Measurements from ENCODE around the gene ACTL7B.

ACTL7B gene

GRCh38 chr9:108845947-108846346, 9.8 kb downstream of the ACTL7B start:
- Histone ChIP-seq H3K9ac (ENCODE audit: low read length) (no peak overlapping the region), H3K9me3 (ENCODE audit: insufficient read depth, low read length) (no peaks in the 10 kb centered on the region)

GRCh38 chr9:108845507-108845906, 10.3 kb downstream of the ACTL7B start:
- Histone ChIP-seq H3K27ac (ENCODE audit: low read depth, low read length) (no peak overlapping the region), H3K36me3 (ENCODE audit: low read length) (no peaks in the 10 kb centered on the region), H3K9ac (ENCODE audit: low read length) (no peak overlapping the region), H3K4me3 (ENCODE audit: insufficient read depth, low read length, poor library complexity, severe bottlenecking) (no peak overlapping the region), H3K4me2 (ENCODE audit: low read depth, low read length, poor library complexity, severe bottlenecking) (no peak overlapping the region), H3K79me2 (ENCODE audit: insufficient read depth, low read length) (no peaks in the 10 kb centered on the region), H3K27me3 (ENCODE audit: low read length) (no peaks in the 10 kb centered on the region), H4K20me1 (ENCODE audit: low read depth, low read length) (no peaks in the 10 kb centered on the region), H2AFZ (ENCODE audit: low read depth, low read length, severe bottlenecking) (no peak overlapping the region), H3F3A (ENCODE audit: insufficient read depth) (no peaks in the 10 kb centered on the region), H3K9me2 (replicated peaks; ENCODE audit: insufficient read depth, low read length) (no peaks in the 10 kb centered on the region), H3K9me3 (ENCODE audit: insufficient read depth, low read length) (no peaks in the 10 kb centered on the region)
- no peak for TF ChIP-seq CTCF (IDR thresholded peaks at IDR 0.05; ENCODE audit: insufficient read depth, low read length, poor library complexity, severe bottlenecking)
- TF ChIP-seq EZH2phosphoT487 (conservative IDR thresholded peaks at IDR 0.05; ENCODE audit: low read length) = no peak

More at GRCh38 chr9:108845947-108846346, 9.8 kb downstream of the ACTL7B start:
- Histone ChIP-seq H3K36me3 (ENCODE audit: low read length) (no peaks in the 10 kb centered on the region), H3K9me2 (replicated peaks; ENCODE audit: insufficient read depth, low read length) (no peaks in the 10 kb centered on the region), H3K4me2 (ENCODE audit: low read depth, low read length, poor library complexity, severe bottlenecking) (no peak overlapping the region), H3K27ac (ENCODE audit: low read depth, low read length) (no peak overlapping the region), H3F3A (ENCODE audit: insufficient read depth) (no peaks in the 10 kb centered on the region), H4K20me1 (ENCODE audit: low read depth, low read length) (no peaks in the 10 kb centered on the region), H3K79me2 (ENCODE audit: insufficient read depth, low read length) (no peaks in the 10 kb centered on the region), H2AFZ (ENCODE audit: low read depth, low read length, severe bottlenecking) (no peak overlapping the region), H3K27me3 (ENCODE audit: low read length) (no peaks in the 10 kb centered on the region), H3K4me3 (ENCODE audit: insufficient read depth, low read length, poor library complexity, severe bottlenecking) (no peak overlapping the region)
- no peak for TF ChIP-seq EZH2phosphoT487 (conservative IDR thresholded peaks at IDR 0.05; ENCODE audit: low read length)

GRCh38 chr9:108844856-108845255, 10.9 kb downstream of the ACTL7B start:
- no peaks in the 10 kb centered on the region for H3K9me2 ChIP-seq (replicated peaks; ENCODE audit: insufficient read depth, low read length)
- no peaks in the 10 kb centered on the region for H3K79me2 ChIP-seq (ENCODE audit: insufficient read depth, low read length)
- no peak overlapping the region for H3K4me2 ChIP-seq (ENCODE audit: low read depth, low read length, poor library complexity, severe bottlenecking)
- no peak overlapping the region for H3K27ac ChIP-seq (ENCODE audit: low read depth, low read length)
- H3K36me3 ChIP-seq (ENCODE audit: low read length) = no peaks in the 10 kb centered on the region
- no peaks in the 10 kb centered on the region for H3K9me3 ChIP-seq (ENCODE audit: insufficient read depth, low read length)
- no peaks in the 10 kb centered on the region for H3K27me3 ChIP-seq (ENCODE audit: low read length)
- H3K4me3 ChIP-seq (ENCODE audit: insufficient read depth, low read length, poor library complexity, severe bottlenecking) = no peak overlapping the region
- no peak overlapping the region for H2AFZ ChIP-seq (ENCODE audit: low read depth, low read length, severe bottlenecking)
- TF ChIP-seq CTCF (IDR thresholded peaks at IDR 0.05; ENCODE audit: insufficient read depth, low read length, poor library complexity, severe bottlenecking) (no peak), EZH2phosphoT487 (conservative IDR thresholded peaks at IDR 0.05; ENCODE audit: low read length) (no peak)
- no peaks in the 10 kb centered on the region for H3F3A ChIP-seq (ENCODE audit: insufficient read depth)
- no peaks in the 10 kb centered on the region for H4K20me1 ChIP-seq (ENCODE audit: low read depth, low read length)
- H3K9ac ChIP-seq (ENCODE audit: low read length) = no peak overlapping the region

GRCh38 chr9:108844391-108844790, 11.4 kb downstream of the ACTL7B start:
- no peaks in the 10 kb centered on the region for H3F3A ChIP-seq (ENCODE audit: insufficient read depth)
- H3K9me2 ChIP-seq (replicated peaks; ENCODE audit: insufficient read depth, low read length) = no peaks in the 10 kb centered on the region
- no peaks in the 10 kb centered on the region for H4K20me1 ChIP-seq (ENCODE audit: low read depth, low read length)
- no peak overlapping the region for H3K4me3 ChIP-seq (ENCODE audit: insufficient read depth, low read length, poor library complexity, severe bottlenecking)
- H3K9me3 ChIP-seq (ENCODE audit: insufficient read depth, low read length) = no peaks in the 10 kb centered on the region
- no peak overlapping the region for H3K9ac ChIP-seq (ENCODE audit: low read length)
- no peak overlapping the region for H3K27ac ChIP-seq (ENCODE audit: low read depth, low read length)
- TF ChIP-seq CTCF (IDR thresholded peaks at IDR 0.05; ENCODE audit: insufficient read depth, low read length, poor library complexity, severe bottlenecking) (no peak), EZH2phosphoT487 (conservative IDR thresholded peaks at IDR 0.05; ENCODE audit: low read length) (no peak)
- no peak overlapping the region for H3K4me2 ChIP-seq (ENCODE audit: low read depth, low read length, poor library complexity, severe bottlenecking)
- H3K27me3 ChIP-seq (ENCODE audit: low read length) = no peaks in the 10 kb centered on the region
- no peaks in the 10 kb centered on the region for H3K79me2 ChIP-seq (ENCODE audit: insufficient read depth, low read length)
- H3K36me3 ChIP-seq (ENCODE audit: low read length) = no peaks in the 10 kb centered on the region
- H2AFZ ChIP-seq (ENCODE audit: low read depth, low read length, severe bottlenecking) = no peak overlapping the region

Measured in SU-DHL-6 (cell line).